Fibroblast of skin of left biceps (primary cell): ENCODE data around the gene UBAC1.
"Not testable (repeated sequence)": the region's sequence is repeated elsewhere in the genome, so short reads cannot be mapped to it uniquely, and the experiment has no call there.

Experiments
- DNase-seq, 2 experiments: peaks; one replicate each; pipeline ENCODE4 v3.0.0-alpha.2; 2013; ENCODE audit warnings: low read depth in 2 of 2

Gene UBAC1

GRCh38 chr9:135960411-135961276 is 529 bp downstream of the UBAC1 start:
- DNase-seq = no peak

GRCh38 chr9:135959814-135960213 is 1.4 kb downstream of the UBAC1 start:
- DNase-seq = no peak

- no peak for DNase-seq
These were observed 2.7 kb downstream of the UBAC1 start for GRCh38 chr9:135958485-135958884.

GRCh38 chr9:135957431-135957830 is 3.7 kb downstream of the UBAC1 start:
- DNase-seq = no peak

GRCh38 chr9:135956802-135957174 is 4.4 kb downstream of the UBAC1 start:
- no peak for DNase-seq

GRCh38 chr9:135955934-135956801 is 5.0 kb downstream of the UBAC1 start:
- DNase-seq = no peak

- no peak for DNase-seq
These were observed 8.4 kb downstream of the UBAC1 start for GRCh38 chr9:135952664-135953206.

GRCh38 chr9:135951889-135952663 is 9.1 kb downstream of the UBAC1 start:
- no peak for DNase-seq

GRCh38 chr9:135951310-135951709 is 9.9 kb downstream of the UBAC1 start:
- DNase-seq = not testable (repeated sequence)

- not testable (repeated sequence) for DNase-seq
These were observed 10.3 kb downstream of the UBAC1 start for GRCh38 chr9:135950841-135951240.

- DNase-seq = no peak
These were observed 11.0 kb downstream of the UBAC1 start for GRCh38 chr9:135950135-135950682.

GRCh38 chr9:135949501-135950134 is 11.6 kb downstream of the UBAC1 start:
- no peak for DNase-seq

GRCh38 chr9:135948968-135949367 is 12.2 kb downstream of the UBAC1 start:
- DNase-seq = no peak

GRCh38 chr9:135948446-135948845 is 12.7 kb downstream of the UBAC1 start:
- DNase-seq = no peak

GRCh38 chr9:135947582-135947981 is 13.6 kb downstream of the UBAC1 start:
- no peak for DNase-seq

GRCh38 chr9:135947105-135947504 is 14.1 kb downstream of the UBAC1 start:
- not testable (repeated sequence) for DNase-seq

GRCh38 chr9:135946392-135946994 is 14.7 kb downstream of the UBAC1 start:
- DNase-seq = no peak

GRCh38 chr9:135945969-135946368 is 15.2 kb downstream of the UBAC1 start:
- no peak for DNase-seq

- no peak for DNase-seq
These were observed 16.5 kb downstream of the UBAC1 start for GRCh38 chr9:135944444-135945252.

GRCh38 chr9:135943604-135944003 is 17.6 kb downstream of the UBAC1 start:
- DNase-seq = not testable (repeated sequence)
